Measurements from ENCODE around the gene CAPN5. TPM values are rescaled to one million over a fixed set of nuclear protein-coding genes. Genes with fewer than 3 reads are reported as not detected.

CAPN5 gene
- total RNA-seq, 1 experiment from 2014 or later = 27.4 TPM

DNA sequence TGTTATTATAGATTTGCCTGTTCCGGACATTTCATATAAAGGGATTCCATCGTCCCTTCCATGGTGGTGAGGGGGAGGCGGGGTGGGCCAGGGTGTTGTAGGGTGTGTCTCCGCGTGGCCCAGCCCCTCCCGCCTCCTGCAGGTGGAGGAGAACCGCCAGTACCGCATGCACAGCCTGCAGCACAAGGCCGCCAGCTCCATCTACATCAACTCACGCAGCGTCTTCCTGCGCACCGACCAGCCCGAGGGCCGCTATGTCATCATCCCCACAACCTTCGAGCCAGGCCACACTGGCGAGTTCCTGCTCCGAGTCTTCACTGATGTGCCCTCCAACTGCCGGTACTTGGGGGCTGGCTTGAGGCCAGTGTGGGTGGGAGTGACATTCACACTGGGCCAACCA is 53.8 kb downstream of the CAPN5 start (continued):
- TF ChIP-seq, protein P1, sequence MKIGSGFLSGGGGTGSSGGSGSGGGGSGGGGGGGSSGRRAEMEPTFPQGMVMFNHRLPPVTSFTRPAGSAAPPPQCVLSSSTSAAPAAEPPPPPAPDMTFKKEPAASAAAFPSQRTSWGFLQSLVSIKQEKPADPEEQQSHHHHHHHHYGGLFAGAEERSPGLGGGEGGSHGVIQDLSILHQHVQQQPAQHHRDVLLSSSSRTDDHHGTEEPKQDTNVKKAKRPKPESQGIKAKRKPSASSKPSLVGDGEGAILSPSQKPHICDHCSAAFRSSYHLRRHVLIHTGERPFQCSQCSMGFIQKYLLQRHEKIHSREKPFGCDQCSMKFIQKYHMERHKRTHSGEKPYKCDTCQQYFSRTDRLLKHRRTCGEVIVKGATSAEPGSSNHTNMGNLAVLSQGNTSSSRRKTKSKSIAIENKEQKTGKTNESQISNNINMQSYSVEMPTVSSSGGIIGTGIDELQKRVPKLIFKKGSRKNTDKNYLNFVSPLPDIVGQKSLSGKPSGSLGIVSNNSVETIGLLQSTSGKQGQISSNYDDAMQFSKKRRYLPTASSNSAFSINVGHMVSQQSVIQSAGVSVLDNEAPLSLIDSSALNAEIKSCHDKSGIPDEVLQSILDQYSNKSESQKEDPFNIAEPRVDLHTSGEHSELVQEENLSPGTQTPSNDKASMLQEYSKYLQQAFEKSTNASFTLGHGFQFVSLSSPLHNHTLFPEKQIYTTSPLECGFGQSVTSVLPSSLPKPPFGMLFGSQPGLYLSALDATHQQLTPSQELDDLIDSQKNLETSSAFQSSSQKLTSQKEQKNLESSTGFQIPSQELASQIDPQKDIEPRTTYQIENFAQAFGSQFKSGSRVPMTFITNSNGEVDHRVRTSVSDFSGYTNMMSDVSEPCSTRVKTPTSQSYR (CRISPR knock-in tag; IDR thresholded peaks at IDR 0.05) = no peak
- no peak for TF ChIP-seq ETV6 (CRISPR knock-in tag; IDR thresholded peaks at IDR 0.05)
- no peak for TF ChIP-seq TEAD4 (CRISPR knock-in tag; IDR thresholded peaks at IDR 0.05)
- TF ChIP-seq, protein P2, sequence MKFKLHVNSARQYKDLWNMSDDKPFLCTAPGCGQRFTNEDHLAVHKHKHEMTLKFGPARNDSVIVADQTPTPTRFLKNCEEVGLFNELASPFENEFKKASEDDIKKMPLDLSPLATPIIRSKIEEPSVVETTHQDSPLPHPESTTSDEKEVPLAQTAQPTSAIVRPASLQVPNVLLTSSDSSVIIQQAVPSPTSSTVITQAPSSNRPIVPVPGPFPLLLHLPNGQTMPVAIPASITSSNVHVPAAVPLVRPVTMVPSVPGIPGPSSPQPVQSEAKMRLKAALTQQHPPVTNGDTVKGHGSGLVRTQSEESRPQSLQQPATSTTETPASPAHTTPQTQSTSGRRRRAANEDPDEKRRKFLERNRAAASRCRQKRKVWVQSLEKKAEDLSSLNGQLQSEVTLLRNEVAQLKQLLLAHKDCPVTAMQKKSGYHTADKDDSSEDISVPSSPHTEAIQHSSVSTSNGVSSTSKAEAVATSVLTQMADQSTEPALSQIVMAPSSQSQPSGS (CRISPR knock-in tag; IDR thresholded peaks at IDR 0.05; ENCODE audit: borderline replicate concordance, low read depth) = no peak
- no peak for TF ChIP-seq ZNF671 (CRISPR knock-in tag; IDR thresholded peaks at IDR 0.05)
- no peak for TF ChIP-seq ATF1 (CRISPR knock-in tag; IDR thresholded peaks at IDR 0.05)

DNA sequence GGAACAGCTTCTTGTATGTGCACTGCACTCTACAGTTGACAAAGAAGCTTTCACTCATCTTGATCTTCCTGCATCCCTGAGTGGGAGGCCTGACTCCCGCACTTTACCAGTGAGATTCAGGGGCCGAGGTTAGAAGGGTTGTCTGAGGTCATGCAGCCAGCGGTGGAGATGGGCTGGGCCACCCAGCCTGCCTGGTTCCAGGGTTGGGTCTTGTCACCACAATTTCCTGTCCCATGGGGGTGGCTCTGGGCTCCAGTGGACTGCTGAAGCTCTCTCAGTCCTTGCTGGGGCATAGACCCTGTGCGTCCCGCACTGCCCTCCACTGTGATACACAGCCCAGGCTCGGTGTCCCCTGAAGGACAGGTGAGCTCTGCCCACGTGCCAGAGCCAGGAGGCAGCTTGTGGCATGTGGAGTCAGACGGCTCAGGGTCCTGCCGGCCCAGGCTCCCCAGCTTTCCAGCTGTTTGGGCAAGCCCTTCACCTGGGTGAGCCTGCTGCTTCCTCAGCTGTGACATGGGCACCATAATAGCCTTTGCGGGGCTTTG is 54.4 kb downstream of the CAPN5 start:
- peaks cover 3% of the 10 kb centered on the region; the same call in 1 of the 2 replicates for H3K36me3 Mint-ChIP-seq
- DNase-seq (ENCODE audit: low spot score) (no peak), ATAC-seq (no peak)
- CTCF ChIA-PET = interaction anchor here (1.1 to 2.2 kb wide), 2 partner anchors 8 to 9 kb away, joined by 4 to 11 read pairs; no protein-coding TSS in a partner anchor
- H3K27me3 Mint-ChIP-seq (ENCODE audit: low read depth) = no peaks in the 10 kb centered on the region
- no peaks in the 10 kb centered on the region for H3K9me3 Mint-ChIP-seq
- peaks cover under 1% of the 10 kb centered on the region; the same call in 1 of the 2 replicates for H3K4me1 Mint-ChIP-seq
- TF ChIP-seq ELF4 (CRISPR knock-in tag; IDR thresholded peaks at IDR 0.05; ENCODE audit: low read depth) (no peak), SMAD4 (CRISPR knock-in tag; IDR thresholded peaks at IDR 0.05) (no peak), SOX15 (CRISPR knock-in tag; IDR thresholded peaks at IDR 0.05) (no peak), MXD4 (CRISPR knock-in tag; IDR thresholded peaks at IDR 0.05; ENCODE audit: borderline replicate concordance) (no peak)
- TF ChIP-seq, protein P3, sequence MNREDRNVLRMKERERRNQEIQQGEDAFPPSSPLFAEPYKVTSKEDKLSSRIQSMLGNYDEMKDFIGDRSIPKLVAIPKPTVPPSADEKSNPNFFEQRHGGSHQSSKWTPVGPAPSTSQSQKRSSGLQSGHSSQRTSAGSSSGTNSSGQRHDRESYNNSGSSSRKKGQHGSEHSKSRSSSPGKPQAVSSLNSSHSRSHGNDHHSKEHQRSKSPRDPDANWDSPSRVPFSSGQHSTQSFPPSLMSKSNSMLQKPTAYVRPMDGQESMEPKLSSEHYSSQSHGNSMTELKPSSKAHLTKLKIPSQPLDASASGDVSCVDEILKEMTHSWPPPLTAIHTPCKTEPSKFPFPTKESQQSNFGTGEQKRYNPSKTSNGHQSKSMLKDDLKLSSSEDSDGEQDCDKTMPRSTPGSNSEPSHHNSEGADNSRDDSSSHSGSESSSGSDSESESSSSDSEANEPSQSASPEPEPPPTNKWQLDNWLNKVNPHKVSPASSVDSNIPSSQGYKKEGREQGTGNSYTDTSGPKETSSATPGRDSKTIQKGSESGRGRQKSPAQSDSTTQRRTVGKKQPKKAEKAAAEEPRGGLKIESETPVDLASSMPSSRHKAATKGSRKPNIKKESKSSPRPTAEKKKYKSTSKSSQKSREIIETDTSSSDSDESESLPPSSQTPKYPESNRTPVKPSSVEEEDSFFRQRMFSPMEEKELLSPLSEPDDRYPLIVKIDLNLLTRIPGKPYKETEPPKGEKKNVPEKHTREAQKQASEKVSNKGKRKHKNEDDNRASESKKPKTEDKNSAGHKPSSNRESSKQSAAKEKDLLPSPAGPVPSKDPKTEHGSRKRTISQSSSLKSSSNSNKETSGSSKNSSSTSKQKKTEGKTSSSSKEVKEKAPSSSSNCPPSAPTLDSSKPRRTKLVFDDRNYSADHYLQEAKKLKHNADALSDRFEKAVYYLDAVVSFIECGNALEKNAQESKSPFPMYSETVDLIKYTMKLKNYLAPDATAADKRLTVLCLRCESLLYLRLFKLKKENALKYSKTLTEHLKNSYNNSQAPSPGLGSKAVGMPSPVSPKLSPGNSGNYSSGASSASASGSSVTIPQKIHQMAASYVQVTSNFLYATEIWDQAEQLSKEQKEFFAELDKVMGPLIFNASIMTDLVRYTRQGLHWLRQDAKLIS (CRISPR knock-in tag; IDR thresholded peaks at IDR 0.05; ENCODE audit: borderline replicate concordance) = no peak
- TF ChIP-seq, protein P4, sequence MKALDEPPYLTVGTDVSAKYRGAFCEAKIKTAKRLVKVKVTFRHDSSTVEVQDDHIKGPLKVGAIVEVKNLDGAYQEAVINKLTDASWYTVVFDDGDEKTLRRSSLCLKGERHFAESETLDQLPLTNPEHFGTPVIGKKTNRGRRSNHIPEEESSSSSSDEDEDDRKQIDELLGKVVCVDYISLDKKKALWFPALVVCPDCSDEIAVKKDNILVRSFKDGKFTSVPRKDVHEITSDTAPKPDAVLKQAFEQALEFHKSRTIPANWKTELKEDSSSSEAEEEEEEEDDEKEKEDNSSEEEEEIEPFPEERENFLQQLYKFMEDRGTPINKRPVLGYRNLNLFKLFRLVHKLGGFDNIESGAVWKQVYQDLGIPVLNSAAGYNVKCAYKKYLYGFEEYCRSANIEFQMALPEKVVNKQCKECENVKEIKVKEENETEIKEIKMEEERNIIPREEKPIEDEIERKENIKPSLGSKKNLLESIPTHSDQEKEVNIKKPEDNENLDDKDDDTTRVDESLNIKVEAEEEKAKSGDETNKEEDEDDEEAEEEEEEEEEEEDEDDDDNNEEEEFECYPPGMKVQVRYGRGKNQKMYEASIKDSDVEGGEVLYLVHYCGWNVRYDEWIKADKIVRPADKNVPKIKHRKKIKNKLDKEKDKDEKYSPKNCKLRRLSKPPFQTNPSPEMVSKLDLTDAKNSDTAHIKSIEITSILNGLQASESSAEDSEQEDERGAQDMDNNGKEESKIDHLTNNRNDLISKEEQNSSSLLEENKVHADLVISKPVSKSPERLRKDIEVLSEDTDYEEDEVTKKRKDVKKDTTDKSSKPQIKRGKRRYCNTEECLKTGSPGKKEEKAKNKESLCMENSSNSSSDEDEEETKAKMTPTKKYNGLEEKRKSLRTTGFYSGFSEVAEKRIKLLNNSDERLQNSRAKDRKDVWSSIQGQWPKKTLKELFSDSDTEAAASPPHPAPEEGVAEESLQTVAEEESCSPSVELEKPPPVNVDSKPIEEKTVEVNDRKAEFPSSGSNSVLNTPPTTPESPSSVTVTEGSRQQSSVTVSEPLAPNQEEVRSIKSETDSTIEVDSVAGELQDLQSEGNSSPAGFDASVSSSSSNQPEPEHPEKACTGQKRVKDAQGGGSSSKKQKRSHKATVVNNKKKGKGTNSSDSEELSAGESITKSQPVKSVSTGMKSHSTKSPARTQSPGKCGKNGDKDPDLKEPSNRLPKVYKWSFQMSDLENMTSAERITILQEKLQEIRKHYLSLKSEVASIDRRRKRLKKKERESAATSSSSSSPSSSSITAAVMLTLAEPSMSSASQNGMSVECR (CRISPR knock-in tag; IDR thresholded peaks at IDR 0.05; ENCODE audit: borderline replicate concordance) = no peak
- POLR2A ChIA-PET = interaction anchor here (0.6 kb wide), 2 partner anchors 25 to 74 kb away, joined by 3 to 5 read pairs; no protein-coding TSS in a partner anchor
- no peak overlapping the region for H3K4me3 Mint-ChIP-seq
- H3K27ac Mint-ChIP-seq = no peak overlapping the region
